NCI-H1048 (cell line): ENCODE measurements around the gene ZDHHC7.
"Not testable (repeated sequence)": the region's sequence is repeated elsewhere in the genome, so short reads cannot be mapped to it uniquely, and the experiment has no call there.

Experiments used
- DNase-seq: peaks from one replicate; lab custom pipeline; 2025; lab: John Stamatoyannopoulos, UW

ZDHHC7 gene, protein sequence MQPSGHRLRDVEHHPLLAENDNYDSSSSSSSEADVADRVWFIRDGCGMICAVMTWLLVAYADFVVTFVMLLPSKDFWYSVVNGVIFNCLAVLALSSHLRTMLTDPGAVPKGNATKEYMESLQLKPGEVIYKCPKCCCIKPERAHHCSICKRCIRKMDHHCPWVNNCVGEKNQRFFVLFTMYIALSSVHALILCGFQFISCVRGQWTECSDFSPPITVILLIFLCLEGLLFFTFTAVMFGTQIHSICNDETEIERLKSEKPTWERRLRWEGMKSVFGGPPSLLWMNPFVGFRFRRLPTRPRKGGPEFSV

DNA sequence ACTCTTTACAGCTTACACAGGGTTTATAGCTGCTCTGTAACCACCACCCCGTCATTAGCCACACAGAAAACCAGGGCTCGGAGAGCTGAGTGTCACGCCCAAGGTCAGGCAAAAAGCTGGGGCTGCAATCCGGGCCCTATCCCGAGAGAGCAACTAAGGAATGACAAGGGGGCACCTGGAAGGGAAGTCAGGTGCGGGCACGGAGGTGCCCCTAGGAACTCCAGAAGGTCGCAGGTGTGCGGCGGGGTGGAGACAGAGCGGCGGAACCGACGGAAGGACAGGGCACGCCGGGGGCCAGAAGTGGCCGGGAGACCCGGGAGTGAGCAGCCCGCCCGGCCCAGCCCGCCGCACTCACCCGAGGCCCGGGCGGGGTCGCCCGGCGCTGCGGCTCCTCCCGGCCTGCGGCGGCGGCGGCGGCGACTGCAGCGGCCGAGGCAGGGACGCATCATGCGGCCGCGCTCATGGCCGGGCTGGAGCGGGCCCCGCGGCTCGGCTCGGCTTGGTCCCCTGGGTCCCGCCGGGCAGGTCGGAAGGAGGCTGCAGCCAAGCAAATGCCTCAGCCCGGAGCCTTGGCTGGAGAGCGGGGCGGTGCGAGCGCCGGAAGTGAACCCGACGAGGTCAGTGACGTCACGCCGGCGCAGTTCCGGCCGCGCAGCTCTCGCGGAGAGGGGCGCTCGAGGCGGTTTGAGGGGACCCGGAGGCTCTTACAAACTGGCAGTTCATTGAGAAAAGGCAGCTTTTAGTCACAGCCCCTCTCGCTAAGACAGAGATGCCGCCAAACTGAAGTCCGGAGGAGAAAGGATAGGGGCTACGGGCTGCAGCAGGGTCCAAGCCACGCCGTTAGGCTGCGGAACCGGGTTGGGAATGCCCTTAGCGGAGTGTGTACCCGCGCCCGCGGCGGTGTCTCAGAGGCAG lies at the start of gene ZDHHC7:
ZDHHC7 (minus strand) TSS at position 605 of the 915 bp plus-strand sequence. CDS start 20,917 bp downstream, outside the sequence.
- DNase-seq, result peak; percentile 27

DNA sequence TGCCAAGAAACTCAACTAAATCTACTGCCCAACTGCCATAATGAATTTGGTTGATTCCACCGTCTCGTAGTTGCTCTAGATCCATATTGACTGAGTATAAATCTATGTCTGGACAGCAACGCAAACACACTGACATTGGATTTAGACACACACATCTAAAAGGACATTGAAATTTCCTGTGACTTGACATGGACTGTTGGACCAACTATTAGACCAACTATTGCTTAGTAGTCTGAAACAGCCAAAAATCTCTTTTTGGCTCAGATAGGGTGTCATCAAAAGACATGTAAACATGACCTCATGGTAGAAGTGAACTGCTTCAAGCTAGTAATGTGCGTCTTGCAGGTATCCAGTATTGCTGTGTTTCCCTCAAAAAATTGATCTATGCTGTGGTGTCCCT lies 47.6 kb upstream of the ZDHHC7 start:
- no peak for DNase-seq

DNA sequence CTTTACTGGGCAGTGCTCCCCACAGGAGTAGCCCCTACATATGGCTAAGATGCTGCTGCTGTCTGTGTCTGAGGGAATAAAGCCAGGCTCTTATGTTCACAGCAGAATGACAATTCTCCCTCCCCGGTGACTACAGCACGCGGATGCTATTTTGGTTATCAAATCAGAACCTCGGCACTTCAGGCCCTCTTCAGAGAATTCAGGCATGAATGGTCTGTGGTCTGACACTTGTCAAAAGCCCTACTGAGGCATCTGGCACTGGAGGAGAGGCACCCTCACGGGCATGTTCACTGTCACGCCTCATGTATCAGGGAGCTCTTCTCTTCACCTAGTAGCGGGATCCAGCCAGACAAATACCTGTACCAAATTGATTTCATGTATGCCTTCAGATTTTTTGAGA lies 46.6 kb upstream of the ZDHHC7 start:
- no peak for DNase-seq

DNA sequence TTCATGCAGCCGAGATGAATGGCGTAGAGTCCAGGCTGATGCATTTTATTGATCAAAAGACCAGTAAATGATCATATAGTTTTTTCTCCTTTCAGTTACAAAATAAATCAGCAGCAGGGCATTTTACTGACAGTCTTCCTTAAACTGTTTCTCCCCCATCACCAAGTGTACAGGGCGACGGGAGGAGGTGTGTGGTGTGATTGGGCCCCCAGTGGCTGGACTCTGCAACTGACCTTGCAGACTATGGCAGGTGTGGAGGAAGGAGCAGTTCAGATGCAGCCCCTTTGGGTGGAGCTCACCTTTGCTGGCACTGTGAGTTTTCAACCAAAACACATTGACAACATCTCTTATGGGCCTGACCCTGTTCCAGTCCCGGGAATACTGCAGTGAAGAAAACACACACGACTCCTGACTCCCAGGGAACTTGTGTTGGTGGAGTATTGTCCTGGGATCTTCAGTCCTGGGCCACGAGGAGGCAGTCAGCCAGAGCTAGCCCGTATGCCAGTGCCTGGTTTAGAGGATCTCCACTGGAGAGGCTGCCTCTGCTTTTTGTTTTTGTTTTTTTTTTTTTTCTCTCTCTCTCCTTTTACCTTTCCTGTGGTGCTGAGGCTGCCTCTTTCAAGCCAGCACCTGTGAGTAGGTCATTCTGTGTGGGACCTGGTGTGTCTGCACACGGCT lies 46.0 kb upstream of the ZDHHC7 start:
- DNase-seq, result no peak

DNA sequence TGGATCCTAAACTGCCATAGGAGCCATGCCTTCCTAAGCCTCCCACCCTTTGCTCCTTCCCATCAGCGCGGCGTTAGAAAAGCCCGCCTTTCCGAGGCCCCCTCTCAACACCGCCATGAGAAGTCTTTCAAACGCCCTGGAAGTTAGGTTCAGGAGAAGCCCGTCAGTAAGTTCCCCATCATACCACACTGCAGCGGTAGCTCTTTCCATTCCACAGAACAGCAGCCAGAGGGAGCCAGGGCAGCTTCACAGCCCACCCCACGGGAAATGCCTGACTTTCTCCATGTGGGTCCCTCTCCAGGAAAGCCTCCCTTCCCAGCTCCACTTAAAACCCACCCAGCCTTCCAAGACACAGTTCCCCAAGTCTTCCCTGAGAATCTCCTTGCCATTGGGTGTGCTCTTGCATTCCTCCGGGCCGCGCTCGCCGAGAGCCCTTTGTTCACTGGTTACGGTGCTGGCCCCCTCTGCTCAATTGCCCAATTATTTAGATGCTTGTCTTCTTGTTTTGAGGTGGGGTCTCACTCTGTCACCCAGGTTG lies 44.9 kb upstream of the ZDHHC7 start:
- DNase-seq, result no peak

DNA sequence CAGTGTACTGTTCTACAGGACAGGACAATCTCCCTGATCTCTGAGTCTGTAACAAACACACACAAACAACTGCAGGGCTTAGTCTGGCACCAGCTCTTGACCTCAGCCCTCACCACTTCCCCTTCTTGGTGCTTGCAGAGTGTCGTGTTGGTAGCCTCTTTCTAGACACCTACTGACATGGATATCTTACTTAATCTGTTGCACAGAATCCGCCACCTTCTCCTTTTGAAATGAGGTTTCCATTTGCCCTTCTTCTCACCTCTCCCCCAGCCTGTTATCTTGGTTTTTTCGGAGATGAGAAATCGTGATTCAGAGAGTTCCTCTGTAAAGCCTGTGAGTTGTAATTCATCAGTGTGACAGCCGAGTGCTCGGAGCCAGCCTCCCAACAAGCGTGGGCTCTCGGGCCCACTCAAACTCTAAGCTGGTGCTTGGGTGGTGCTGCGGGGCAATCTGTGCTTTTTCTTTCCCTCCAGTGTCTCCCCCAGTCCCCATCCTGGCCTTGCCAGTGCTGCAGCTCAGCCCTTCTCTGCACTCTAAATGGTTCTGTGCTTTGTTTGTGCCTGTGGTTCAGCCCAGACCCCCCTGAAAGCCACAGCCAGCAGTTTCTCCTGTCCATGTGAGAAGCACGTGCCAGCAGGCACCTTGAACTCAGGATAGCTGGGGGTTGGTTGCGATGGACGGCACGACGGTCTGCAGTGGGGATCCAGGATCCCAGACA lies 44.3 kb upstream of the ZDHHC7 start:
- no peak for DNase-seq

DNA sequence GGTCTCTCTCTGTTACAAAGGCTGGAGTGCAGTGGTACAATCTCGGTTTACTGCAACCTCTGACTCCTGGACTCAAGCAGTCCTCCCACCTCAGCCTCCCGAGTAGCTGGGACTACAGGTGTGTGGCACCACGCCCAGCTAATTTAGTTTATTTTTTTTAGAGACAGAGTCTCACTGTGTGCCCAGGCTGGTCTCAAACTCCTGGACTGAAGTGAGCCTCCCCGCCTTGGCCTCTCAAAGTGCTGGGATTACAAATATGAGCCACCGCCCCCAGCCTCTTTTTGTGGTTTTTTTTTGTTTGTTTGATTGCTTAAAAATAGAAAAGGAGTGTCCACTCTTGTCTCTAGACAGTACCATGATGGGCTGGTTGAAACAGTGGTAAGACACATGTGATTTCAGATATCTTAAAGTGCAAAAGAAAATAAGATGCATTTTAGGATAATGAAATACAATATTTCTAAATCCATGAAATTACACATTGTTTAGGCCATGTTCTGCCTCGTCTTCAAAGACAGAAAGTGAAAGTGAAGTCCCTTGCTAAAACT lies 43.7 kb upstream of the ZDHHC7 start:
- DNase-seq, result no peak

DNA sequence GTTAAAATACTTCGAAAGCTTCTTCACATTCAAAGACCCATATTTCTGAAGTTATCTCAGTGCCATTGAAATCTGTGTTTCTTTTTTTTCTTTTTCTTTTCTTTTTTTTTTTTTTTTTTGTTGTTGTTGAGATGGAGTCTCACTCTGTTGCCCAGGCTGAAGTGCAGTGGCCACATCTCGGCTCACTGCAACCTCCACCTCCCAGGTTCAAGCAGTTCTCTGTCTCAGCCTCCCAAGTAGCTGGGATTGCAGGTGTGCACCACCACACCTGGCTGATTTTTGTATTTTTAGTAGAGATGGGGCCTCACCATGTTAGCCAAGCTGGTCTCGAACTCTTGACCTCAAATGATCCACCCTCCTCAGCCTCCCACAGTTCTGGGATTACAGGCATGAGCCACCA lies 43.0 kb upstream of the ZDHHC7 start:
- not testable (repeated sequence) for DNase-seq

DNA sequence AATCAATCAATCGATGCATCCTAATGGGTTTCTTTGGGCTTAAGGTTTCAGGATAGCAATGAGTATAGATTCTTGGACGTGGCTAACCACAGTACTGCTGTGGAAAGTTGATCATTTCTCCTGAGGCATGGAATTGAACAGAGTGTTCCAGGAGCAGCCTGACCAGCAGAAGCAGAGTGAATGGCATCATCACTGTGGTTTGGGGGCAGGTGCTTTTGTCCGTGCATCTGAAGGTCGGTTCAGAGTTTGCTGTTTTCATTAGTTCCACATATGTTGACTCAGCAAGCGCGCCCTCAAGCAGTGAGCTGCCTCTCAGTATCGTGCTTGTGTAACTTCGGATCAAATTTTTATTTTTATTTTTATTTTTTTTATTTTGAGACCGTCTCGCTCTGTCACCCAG lies 41.2 kb upstream of the ZDHHC7 start:
- DNase-seq, result no peak

DNA sequence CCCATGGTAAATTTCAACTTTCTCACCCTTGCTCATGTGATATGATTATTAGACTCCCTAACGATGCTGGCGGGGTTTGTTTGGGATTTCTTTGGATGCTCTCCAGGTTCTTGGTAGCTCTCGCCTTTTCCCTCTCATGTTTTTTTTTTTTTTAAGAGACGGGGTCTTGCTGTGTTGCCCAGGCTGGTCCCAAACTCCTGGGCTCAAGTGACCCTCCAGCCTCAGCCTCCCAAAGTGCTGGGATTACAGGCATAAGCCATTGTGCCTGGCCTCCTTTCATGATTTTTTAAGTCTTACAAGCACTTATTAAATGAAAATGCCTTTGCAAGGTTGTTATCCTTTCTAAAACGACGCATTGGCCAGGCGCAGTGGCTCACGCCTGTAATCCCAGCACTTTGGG lies 40.3 kb upstream of the ZDHHC7 start:
- DNase-seq, result no peak

DNA sequence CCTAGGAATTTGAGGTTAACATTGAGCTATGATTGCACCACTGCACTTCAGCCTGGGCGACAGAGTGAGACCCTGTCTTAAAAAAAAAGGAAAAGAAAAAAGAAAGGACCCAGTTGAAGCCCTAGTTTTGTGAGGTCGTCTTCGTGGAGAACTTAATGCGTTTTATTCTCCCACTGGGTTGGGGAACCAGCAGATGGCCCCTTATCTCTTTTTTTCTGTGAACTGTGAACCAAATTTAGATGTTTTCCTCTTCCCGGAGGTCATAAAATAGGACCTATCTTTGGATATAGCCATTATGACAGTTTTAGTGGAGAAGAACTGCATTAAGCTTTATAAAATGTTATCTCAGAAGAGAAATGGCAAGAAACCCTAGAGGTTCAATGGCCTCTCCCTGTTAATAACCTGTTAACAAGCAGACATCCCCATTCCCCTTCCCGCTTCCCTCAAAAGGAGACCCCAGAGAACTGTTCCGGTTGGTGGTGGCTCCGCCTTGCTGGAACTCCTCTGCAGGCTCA lies 39.8 kb upstream of the ZDHHC7 start:
- no peak for DNase-seq

DNA sequence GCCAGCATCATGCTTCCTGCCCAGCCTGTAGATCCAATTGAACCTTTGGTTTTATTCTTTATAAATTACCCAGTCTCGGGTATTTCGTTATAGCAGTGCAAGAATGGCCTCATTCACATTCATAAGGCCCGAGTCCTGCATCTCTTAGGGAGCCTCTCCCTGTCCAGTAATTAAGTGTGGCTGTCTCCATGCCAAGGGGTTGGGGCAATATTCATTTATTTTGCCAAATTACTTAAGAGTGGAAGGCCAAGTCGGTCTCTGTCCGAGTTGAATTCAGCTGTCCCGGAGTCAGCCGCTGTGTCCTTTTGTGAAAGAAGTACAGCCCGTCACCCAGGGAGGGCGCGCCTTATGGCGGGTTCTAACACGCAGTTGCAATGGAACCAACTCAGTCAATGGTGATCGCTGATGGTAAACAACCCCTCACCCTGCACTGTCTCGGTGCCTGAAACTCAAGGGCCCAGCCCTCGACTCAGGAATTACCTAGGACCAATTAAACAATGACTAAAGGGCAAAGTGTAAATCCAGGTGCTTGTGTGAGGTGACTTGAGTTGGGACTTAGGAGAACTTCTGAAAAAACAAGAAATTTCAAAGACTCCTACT lies 38.5 kb upstream of the ZDHHC7 start:
- no peak for DNase-seq

DNA sequence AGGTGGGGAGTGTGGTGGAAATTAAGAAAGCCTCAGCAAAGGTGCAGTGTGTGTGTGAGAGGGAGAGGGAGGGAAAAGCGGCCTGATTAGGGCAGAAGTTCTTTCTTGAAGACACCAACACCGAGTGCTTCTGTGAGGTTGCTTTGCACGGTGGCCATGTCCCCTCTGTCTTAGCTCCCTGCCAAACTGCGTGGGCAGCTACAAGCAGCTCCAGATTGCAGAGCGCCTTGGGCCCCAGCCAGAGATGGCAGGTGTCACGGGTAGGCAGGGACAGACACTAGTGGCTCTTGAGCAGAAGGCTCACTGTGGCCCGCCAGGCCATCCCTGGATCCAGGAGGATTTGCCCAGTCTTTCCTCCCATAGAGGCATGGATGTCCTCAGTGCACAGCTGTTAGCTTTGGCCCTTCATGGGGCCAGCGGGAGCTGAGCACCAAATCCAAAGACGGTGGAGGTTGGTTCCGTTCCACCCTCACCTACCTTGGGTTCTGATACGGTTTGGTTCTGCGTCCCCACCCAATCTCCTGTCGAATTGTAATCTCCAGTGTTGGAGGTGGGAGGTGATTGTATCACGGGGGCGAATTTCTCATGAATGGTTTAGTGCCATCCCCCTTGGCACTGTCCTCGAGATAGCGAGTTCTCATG lies 37.7 kb upstream of the ZDHHC7 start:
- DNase-seq, result no peak

DNA sequence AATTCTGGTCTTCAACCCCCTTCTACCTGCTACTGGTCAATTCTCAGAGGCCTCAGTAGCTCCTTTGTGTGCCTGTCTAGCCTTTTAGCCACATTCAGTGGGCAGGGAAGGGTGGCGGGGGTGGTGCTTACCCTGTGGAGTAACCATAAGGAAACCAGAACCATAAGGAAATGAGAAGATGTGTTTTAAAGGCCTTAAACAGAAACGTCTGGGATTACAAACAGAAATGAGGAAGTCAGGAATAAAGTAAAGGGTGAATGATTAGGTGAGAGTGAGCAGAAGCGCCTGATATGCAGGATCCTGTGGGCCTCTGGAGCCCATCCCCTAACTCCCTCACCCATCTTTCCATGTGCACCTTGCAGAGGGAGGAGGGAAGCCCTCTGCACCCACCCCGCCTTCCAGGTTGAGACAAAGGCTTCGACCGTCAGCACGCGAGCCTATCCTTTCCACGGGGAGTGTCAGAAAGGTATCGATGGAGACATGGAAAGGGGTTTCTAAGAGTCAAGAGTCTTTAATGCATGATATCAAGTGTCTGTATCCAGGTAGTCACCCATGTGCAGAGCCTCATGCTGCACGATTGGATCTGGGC lies 36.6 kb upstream of the ZDHHC7 start:
- no peak for DNase-seq

DNA sequence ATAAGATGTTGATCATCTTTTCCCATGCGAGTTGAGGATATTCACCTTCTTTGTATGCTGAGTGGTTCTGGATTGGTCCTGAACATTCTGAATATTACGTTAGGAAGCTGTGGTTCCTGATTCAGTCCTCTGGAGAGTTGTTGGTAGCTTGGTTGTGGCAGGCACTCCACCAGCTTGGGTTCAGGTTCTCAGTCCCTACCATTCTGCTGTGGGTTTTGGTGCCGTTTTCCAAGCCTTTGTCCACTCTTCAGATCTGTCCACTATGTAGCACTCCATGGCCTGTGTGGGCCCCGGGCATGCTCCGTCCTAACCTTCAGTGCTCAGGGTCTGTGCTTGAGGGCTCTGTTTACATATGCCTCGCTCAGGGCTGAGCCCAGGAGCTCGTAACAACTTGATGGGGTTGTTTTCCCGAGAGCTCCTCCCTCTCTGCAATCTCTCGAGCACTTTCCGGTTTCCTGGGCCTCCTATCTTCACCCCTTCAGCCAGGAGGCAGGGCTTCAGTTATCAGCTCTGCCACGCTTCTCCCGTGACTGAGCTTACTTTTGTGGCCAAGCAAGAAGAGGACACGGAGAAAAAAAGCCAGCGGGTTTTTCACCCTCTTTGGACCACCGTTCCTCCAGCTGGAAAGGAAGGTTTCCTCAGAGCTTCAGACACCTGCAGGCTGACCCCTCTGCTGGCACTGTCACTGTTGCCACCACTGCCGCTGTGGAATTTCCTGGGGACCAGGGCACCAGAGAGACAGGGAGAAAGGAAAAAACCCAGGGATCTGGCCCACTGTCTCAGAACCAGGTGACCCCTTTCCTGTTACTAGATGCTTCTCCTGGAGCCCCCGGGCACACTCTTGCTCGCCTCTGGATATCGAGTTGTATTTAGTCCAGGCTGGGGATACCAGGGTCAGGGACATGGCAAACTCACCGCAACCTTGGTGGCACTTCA lies 35.9 kb upstream of the ZDHHC7 start:
- DNase-seq, result no peak

DNA sequence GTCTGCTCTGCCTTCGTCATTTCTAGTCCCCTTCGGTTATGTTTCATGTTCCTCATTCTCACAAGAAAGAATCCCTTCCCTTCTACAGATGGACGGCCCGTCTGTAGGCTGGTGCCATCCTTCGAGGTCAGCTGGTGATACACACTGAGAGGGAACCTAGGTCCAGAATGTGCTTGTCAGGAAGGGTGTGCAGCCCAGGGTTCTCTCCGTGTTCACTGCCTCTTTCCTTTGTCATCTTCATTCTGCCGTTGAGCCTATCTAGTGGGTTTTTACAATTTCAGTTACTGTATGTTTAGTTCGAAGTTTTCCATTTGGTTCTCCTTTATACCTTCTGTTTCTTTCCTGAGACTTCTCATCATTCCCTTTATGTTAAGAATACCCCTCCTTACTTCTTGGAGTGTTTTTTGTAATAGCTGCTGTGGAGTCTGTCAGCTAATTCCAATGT lies 35.2 kb upstream of the ZDHHC7 start:
- DNase-seq, result no peak

DNA sequence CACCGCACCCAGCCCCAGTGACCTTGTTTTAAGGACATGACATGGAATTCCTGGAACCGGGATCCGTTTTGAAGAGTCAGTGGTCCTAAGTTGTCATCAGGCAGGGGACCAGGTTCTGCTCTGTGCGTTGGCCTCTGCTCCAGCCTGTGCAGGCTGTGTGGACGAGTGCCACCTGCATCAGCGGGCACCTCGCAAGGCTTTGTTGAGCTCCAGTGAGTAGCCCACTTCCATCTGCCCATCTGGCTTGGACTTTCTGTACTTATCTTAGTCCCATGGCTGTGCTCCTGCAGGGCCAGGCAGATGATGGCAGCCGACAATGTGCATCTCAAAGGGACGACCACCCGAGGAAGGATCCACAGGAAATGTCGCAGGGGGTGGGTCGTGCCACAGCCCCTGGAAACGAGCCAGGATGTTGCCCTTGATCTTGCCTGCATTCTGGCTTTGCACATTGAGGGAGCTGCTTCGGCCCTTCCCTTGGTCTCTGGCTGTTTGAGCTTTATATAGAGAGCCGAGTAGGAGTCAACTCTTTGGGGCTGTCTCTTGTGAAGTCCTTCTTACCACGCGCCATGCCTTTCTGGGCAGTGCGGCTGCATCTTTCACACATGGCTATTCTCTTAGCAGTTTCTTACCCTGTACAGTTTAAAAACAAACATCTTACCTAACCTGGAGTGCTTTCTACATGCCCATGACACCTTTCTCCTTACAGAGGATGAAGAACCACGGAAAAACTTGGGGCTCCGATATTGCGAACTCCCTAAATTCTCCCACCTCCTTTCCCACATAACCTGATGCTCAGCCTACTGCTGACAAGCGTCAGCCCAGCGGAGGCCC lies 34.5 kb upstream of the ZDHHC7 start:
- DNase-seq, result no peak

DNA sequence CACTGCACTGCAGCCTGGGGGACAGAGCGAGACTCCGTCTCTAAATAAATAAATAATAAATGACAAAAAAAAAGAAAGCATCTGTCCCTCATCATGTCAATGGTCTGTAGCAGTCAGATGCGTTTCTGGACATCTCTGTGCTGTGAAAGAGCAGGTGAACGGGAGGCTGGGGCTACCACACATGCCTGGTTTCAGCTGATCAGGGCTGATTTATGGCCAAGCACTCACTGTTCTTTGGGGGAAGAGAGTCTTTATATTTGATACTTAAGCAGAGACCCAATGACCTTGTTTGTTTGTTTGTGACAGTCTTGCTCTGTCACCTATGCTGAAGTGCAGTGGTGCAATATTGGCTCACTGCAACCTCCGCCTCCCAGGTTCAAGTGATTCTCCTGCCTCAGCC lies 33.7 kb upstream of the ZDHHC7 start:
- DNase-seq, result no peak
